HepG2 (cell line): Measurements from ENCODE around the gene SPCS1. TPM values are rescaled to one million over a fixed set of nuclear protein-coding genes. Genes with fewer than 3 reads are reported as not detected.
"Not testable (repeated sequence)": the region's sequence is repeated elsewhere in the genome, so short reads cannot be mapped to it uniquely, and the experiment has no call there.

Experiments used
- ATAC-seq: fragments of 200-7000 bp; cut with Tn5 transposase; 3 replicates; pipeline ENCODE4 v1.9.1; 2020; ENCODE audit warnings: mild to moderate bottlenecking, moderate library complexity
- BruUV-seq: library from RNA; stranded (reverse); fragments of 400-500 nt; replicated peaks from 2 replicates; lab custom pipeline; 2021; lab: Mats Ljungman, UMichigan
- CTCF ChIA-PET: fragments of 300-600 bp; formaldehyde crosslinking; extraction: SDS; loops from one replicate; lab custom pipeline; 2021; ENCODE audit warnings: low total read pairs, inconsistent platforms, low intra/inter-chr PET ratio; lab: Yijun Ruan, JAX
- POLR2A ChIA-PET: fragments of 350-600 bp; sonication (Branson Sonifier 250); formaldehyde crosslinking; loops from one replicate; lab custom pipeline; 2020; ENCODE audit warnings: antibody characterized with exemption, inconsistent platforms; lab: Yijun Ruan, JAX
- DNase-seq: peaks from one replicate; pipeline ENCODE4 v3.0.0-alpha.2; 2015; ENCODE audit warnings: low spot score
- FAIRE-seq: peaks from 3 replicates; lab custom pipeline; 2011; peaks lifted over from hg19 to GRCh38; lab: Jason Lieb, UNC
- H2AFZ ChIP-seq: one replicate; pipeline ENCODE4 v1.6.1; 2011; ENCODE audit warnings: low read length, inconsistent platforms
- H3K27ac ChIP-seq: fragments of 300-600 bp; 3 replicates; pipeline ENCODE4 v1.8.0; 2011; ENCODE audit warnings: mixed run types, mild to moderate bottlenecking, mixed read lengths, low read length, inconsistent platforms; ENCODE audit not compliant: insufficient read depth; ENCODE audit errors: extremely low read length
- H3K27me3 ChIP-seq, 2 experiments: fragments of 200-600 bp in 1 of 2; 2 replicates in 1 of 2; 3 replicates in 1 of 2; pipeline versions ENCODE4 v1.6.0 to v1.8.0; 2011; ENCODE audit warnings: low read length in 2 of 2, mild to moderate bottlenecking in 2 of 2, moderate library complexity in 2 of 2, inconsistent platforms in 1 of 2; ENCODE audit not compliant: insufficient read depth in 2 of 2, control insufficient read depth in 1 of 2
- H3K36me3 ChIP-seq, 2 experiments: fragments of 200-600 bp in 1 of 2; replicated peaks in 1 of 2; 2 replicates in 1 of 2; 3 replicates in 1 of 2; pipeline versions ENCODE4 v1.5.1 to v1.8.0; 2011; ENCODE audit warnings: low read length in 2 of 2, inconsistent platforms in 1 of 2; ENCODE audit not compliant: insufficient read depth in 2 of 2, control insufficient read depth in 1 of 2
- H3K4me1 ChIP-seq: 2 replicates; pipeline ENCODE4 v1.5.1; 2012; ENCODE audit warnings: low read length, inconsistent platforms; ENCODE audit not compliant: insufficient read depth
- H3K4me2 ChIP-seq: 2 replicates; pipeline ENCODE4 v1.6.0; 2011; ENCODE audit warnings: low read depth, low read length, inconsistent platforms
- H3K4me3 ChIP-seq, 3 experiments: fragments of 200-600 bp in 1 of 3; sonication (generic), shearing (Covaris generic) in 1 of 3; replicated peaks in 1 of 3; 2 replicates each; pipeline ENCODE4 v1.5.1; 2011 to 2016; ENCODE audit warnings: low read length in 3 of 3, inconsistent platforms in 2 of 3, low read depth in 2 of 3, mild to moderate bottlenecking in 2 of 3, control low read depth in 1 of 3, mixed read lengths in 1 of 3; ENCODE audit not compliant: insufficient read depth in 1 of 3
- H3K79me2 ChIP-seq: one replicate; pipeline ENCODE4 v1.6.1; 2011; ENCODE audit warnings: low read length, inconsistent platforms; ENCODE audit not compliant: insufficient read depth
- H3K9ac ChIP-seq: 2 replicates; pipeline ENCODE4 v1.6.0; 2011; ENCODE audit warnings: mild to moderate bottlenecking, low read depth, low read length, inconsistent platforms; ENCODE audit not compliant: insufficient read depth
- H3K9me3 ChIP-seq: 2 replicates; pipeline ENCODE4 v1.5.1; 2012; ENCODE audit warnings: mild to moderate bottlenecking, low read length
- H4K20me1 ChIP-seq: 2 replicates; pipeline ENCODE4 v1.6.0; 2011; ENCODE audit warnings: inconsistent platforms, mild to moderate bottlenecking, low read length, moderate library complexity; ENCODE audit not compliant: insufficient read depth
- EP300 ChIP-seq, 3 experiments: sonication (generic) in 1 of 3; formaldehyde crosslinking in 1 of 3; IDR thresholded peaks; 2 replicates each; pipeline versions ENCODE4 v1.5.1 to v1.6.1; 2011 to 2020; ENCODE audit warnings: low read depth in 2 of 3, low read length in 2 of 3, borderline replicate concordance in 1 of 3, improper control_type of control experiment in 1 of 3, mild to moderate bottlenecking in 1 of 3, missing genetic modification reagents in 1 of 3, moderate library complexity in 1 of 3
- FOXP1 ChIP-seq, 2 experiments: fragments of 450-650 bp in 1 of 2; IDR thresholded peaks; 2 replicates each; pipeline ENCODE4 v1.6.1; 2017 to 2018; ENCODE audit warnings: antibody characterized with exemption in 1 of 2
- FOXP4 ChIP-seq: sonication (generic); formaldehyde crosslinking; IDR thresholded peaks from 2 replicates; pipeline ENCODE4 v1.4.0; 2020; ENCODE audit warnings: missing genetic modification reagents
- GFI1 ChIP-seq: sonication (generic); formaldehyde crosslinking; IDR thresholded peaks from 2 replicates; pipeline ENCODE4 v1.5.0; 2020; ENCODE audit warnings: missing genetic modification reagents, mild to moderate bottlenecking, borderline replicate concordance
- HNF4A ChIP-seq: sonication (generic); formaldehyde crosslinking; IDR thresholded peaks from 2 replicates; pipeline ENCODE4 v1.4.0; 2020; ENCODE audit warnings: missing genetic modification reagents
- NR2F6 ChIP-seq, 2 experiments: IDR thresholded peaks; 2 replicates each; pipeline ENCODE4 v1.6.1; 2016; ENCODE audit warnings: antibody characterized with exemption in 1 of 2, mild to moderate bottlenecking in 1 of 2
- PPARG ChIP-seq: conservative IDR thresholded peaks from 2 replicates; pipeline ENCODE4 v1.6.1; 2016; ENCODE audit warnings: missing biosample characterization, missing genetic modification reagents
- SOX13 ChIP-seq, 3 experiments: fragments of 450-650 bp in 1 of 3; sonication (generic) in 1 of 3; formaldehyde crosslinking in 1 of 3; IDR thresholded peaks in 2 of 3; conservative IDR thresholded peaks in 1 of 3; 2 replicates each; pipeline versions ENCODE4 v1.5.0 to v1.6.1; 2016 to 2020; ENCODE audit warnings: antibody characterized with exemption in 1 of 3, mild to moderate bottlenecking in 1 of 3, missing compliant biosample characterization in 1 of 3, missing genetic modification reagents in 1 of 3, moderate library complexity in 1 of 3
- SOX5 ChIP-seq: IDR thresholded peaks from 2 replicates; pipeline ENCODE4 v1.6.1; 2016; ENCODE audit warnings: borderline replicate concordance
- SOX6 ChIP-seq, 2 experiments: fragments of 450-650 bp in 1 of 2; sonication (generic) in 1 of 2; formaldehyde crosslinking in 1 of 2; IDR thresholded peaks; 2 replicates each; pipeline versions ENCODE4 v1.4.0 to v1.6.1; 2017 to 2020; ENCODE audit warnings: antibody characterized with exemption in 1 of 2, mild to moderate bottlenecking in 1 of 2, missing genetic modification reagents in 1 of 2
- TCF7 ChIP-seq: sonication (generic); IDR thresholded peaks from 2 replicates; pipeline ENCODE4 v1.6.1; 2016; ENCODE audit warnings: antibody characterized with exemption, low read depth
- TFE3 ChIP-seq: IDR thresholded peaks from 2 replicates; pipeline ENCODE4 v1.6.1; 2016
- ZNF280D ChIP-seq: sonication (generic); formaldehyde crosslinking; IDR thresholded peaks from 2 replicates; pipeline ENCODE4 v1.5.1; 2020; ENCODE audit warnings: mild to moderate bottlenecking, missing genetic modification reagents
- WGBS: methylation state at CpG from one replicate; pipeline ENCODE4 v1.1.6; 2017; ENCODE audit warnings: low lambda C conversion rate; 5-methylcytosine and 5-hydroxymethylcytosine counted together
- in situ Hi-C: cut with HindIII; loops from 2 replicates; pipeline ENCODE4 v1.10.0; 2017; ENCODE audit warnings: low pct_unique_long_range_greater_than_20kb; ENCODE audit not compliant: extremely low pct_ligation_motif_present
- intact Hi-C: fragments of 100-400 bp; cut with micrococcal nuclease; formaldehyde crosslinking; loops from one replicate; pipeline ENCODE4 v1.10.0; 2022; ENCODE audit not compliant: unreplicated experiment
- polyA plus RNA-seq, 8 experiments: library from polyadenylated mRNA; depleted of rRNA in 3 of 8; stranded (reverse) in 7 of 8; unstranded in 1 of 8; fragments of >200 nt; fragmentation: Illumina TruSeq in 4 of 8; extraction: Trizol in 4 of 8; gene quantifications; 2 replicates each; pipeline versions ENCODE4 v1.2.1 to v1.2.3, GENCODE V29; 2011 to 2016; ENCODE audit warnings: low read depth in 4 of 8, missing spikeins in 1 of 8, mixed read lengths in 1 of 8; ENCODE audit not compliant: insufficient read depth in 1 of 8
- total RNA-seq, 5 experiments: library from RNA; depleted of rRNA; stranded (reverse); fragments of >200 nt; fragmentation: Illumina TruSeq; extraction: Trizol; gene quantifications; 2 replicates each; pipeline ENCODE4 v1.2.3, GENCODE V29; 2016; ENCODE audit warnings: low read depth in 1 of 5
- TF ChIP-seq, protein P1 (sequence below): sonication (generic); IDR thresholded peaks from 2 replicates; pipeline ENCODE4 v1.6.1; 2016; ENCODE audit warnings: low read depth, borderline replicate concordance

The SPCS1 gene
- total and polyA plus RNA-seq, 2 of the 13 experiments (the other 11 are each of a cell fraction or from before 2014, with no cell fraction given): 84.6 to 120 TPM

DNA sequence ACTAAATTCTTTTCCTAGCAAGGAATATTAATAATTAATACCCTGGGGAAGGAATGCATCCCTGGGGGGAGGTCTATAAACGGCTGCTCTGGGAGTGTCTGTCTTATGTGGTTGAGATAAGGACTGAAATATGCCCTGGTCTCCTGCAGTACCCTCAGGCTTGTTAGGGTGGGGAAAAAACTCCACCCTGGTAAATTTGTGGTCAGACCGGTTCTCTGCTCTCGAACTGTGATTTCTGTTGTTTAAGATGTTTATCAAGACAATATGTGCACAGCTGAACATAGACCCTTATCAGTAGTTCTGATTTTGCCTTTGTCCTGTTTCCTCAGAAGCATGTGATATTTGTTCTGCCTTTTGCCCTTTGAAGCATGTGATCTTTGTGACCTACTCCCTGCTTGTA, 22.8 kb downstream of the SPCS1 start:
- FAIRE-seq; in situ Hi-C loops; H3K79me2 ChIP-seq; H2AFZ ChIP-seq; H3K9ac ChIP-seq; H3K9me3 ChIP-seq; intact Hi-C loops; H3K27ac ChIP-seq; H3K27me3 ChIP-seq; BruUV-seq; ATAC-seq; H3K4me2 ChIP-seq; CTCF ChIA-PET; H4K20me1 ChIP-seq; H3K4me3 ChIP-seq; TF ChIP-seq EP300 (CRISPR knock-in tag; IDR thresholded peaks at IDR 0.05; ENCODE audit: borderline replicate concordance); NR2F6 (CRISPR knock-in tag; IDR thresholded peaks at IDR 0.05); FOXP1 (IDR thresholded peaks at IDR 0.05); SOX6 (IDR thresholded peaks at IDR 0.05): not testable (repeated sequence)
- POLR2A ChIA-PET: interaction anchor here (0.7 kb wide), 1 partner anchor 24 kb away, joined by 3 read pairs; no protein-coding TSS in a partner anchor
- TF ChIP-seq SOX13 (IDR thresholded peaks at IDR 0.05): peak; percentile 29; the same call in 1 of the 2 replicates
- peak in 1 of 2 experiments; percentile 77; a peak in 2 of 4 replicates for TF ChIP-seq SOX13 (CRISPR knock-in tag; conservative IDR thresholded peaks at IDR 0.05 in 1 of 2, IDR thresholded peaks at IDR 0.05 in 1 of 2)
- peak; percentile 53; the same call in 1 of the 2 replicates for TF ChIP-seq TFE3 (CRISPR knock-in tag)
- TF ChIP-seq TCF7: 0 out of 2 replicates have a peak, but pooled peaks have one; percentile 23
- TF ChIP-seq SOX5 (CRISPR knock-in tag): peak; percentile 39
- TF ChIP-seq EP300 (IDR thresholded peaks at IDR 0.05; ENCODE audit: low read depth in 2 of 2, low read length in 2 of 2): peak in 1 of 2 experiments; percentile 28; a peak in 1 of 4 replicates
- TF ChIP-seq NR2F6 (IDR thresholded peaks at IDR 0.05): 0 out of 2 replicates have a peak, but pooled peaks have one; percentile 21
- peak; percentile 56; the same call in 1 of the 2 replicates for TF ChIP-seq FOXP1 (CRISPR knock-in tag; IDR thresholded peaks at IDR 0.05)
- 0 out of 2 replicates have a peak, but pooled peaks have one; percentile 44 for TF ChIP-seq ZNF280D (CRISPR knock-in tag)
- TF ChIP-seq HNF4A: 0 out of 2 replicates have a peak, but pooled peaks have one; percentile 3
- peak; percentile 58; the same call in 1 of the 2 replicates for TF ChIP-seq GFI1 (CRISPR knock-in tag)
- TF ChIP-seq, protein P1, sequence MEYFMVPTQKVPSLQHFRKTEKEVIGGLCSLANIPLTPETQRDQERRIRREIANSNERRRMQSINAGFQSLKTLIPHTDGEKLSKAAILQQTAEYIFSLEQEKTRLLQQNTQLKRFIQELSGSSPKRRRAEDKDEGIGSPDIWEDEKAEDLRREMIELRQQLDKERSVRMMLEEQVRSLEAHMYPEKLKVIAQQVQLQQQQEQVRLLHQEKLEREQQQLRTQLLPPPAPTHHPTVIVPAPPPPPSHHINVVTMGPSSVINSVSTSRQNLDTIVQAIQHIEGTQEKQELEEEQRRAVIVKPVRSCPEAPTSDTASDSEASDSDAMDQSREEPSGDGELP: 0 out of 2 replicates have a peak, but pooled peaks have one; percentile 31
- peak; percentile 46; the same call in 1 of the 2 replicates for TF ChIP-seq FOXP4
- TF ChIP-seq SOX6 (CRISPR knock-in tag; IDR thresholded peaks at IDR 0.05): peak; percentile 52; the same call in 1 of the 2 replicates
- TF ChIP-seq PPARG (CRISPR knock-in tag): 0 out of 2 replicates have a peak, but pooled peaks have one; percentile 22
- Histone ChIP-seq H3K4me1 (peaks cover 15% of the 10 kb centered on the region), H3K36me3 (peaks cover 6 to 25% of the 10 kb centered on the region in 2 experiments; a peak in 3 of 5 replicates)
- 29% methylated on average over 2 of the region's 3 CpGs for WGBS
- DNase-seq: peak; percentile 31
